Sigmoid colon (tissue), 4 donors: ENCODE data around the gene KCTD15.
"Not testable (repeated sequence)": the region's sequence is repeated elsewhere in the genome, so short reads cannot be mapped to it uniquely, and the experiment has no call there.

ENCODE experiments used
- EP300 ChIP-seq, 4 donors: sonication (generic); formaldehyde crosslinking; IDR thresholded peaks; one replicate each; pipeline ENCODE4 v1.6.1; 2017; ENCODE audit warnings: antibody characterized with exemption in 4 of 4
- TF ChIP-seq, protein P1 (sequence below), 4 experiments: fragments of 450-650 bp in 3 of 4; fragments of 200-600 bp in 1 of 4; IDR thresholded peaks; one replicate each; pipeline ENCODE4 v1.5.1; 2016 to 2019; ENCODE audit warnings: antibody characterized with exemption in 4 of 4, mild to moderate bottlenecking in 3 of 4, moderate library complexity in 2 of 4

GRCh38 chr19:33819078-33819477, 22.4 kb downstream of the KCTD15 start:
- TF ChIP-seq, protein P1, sequence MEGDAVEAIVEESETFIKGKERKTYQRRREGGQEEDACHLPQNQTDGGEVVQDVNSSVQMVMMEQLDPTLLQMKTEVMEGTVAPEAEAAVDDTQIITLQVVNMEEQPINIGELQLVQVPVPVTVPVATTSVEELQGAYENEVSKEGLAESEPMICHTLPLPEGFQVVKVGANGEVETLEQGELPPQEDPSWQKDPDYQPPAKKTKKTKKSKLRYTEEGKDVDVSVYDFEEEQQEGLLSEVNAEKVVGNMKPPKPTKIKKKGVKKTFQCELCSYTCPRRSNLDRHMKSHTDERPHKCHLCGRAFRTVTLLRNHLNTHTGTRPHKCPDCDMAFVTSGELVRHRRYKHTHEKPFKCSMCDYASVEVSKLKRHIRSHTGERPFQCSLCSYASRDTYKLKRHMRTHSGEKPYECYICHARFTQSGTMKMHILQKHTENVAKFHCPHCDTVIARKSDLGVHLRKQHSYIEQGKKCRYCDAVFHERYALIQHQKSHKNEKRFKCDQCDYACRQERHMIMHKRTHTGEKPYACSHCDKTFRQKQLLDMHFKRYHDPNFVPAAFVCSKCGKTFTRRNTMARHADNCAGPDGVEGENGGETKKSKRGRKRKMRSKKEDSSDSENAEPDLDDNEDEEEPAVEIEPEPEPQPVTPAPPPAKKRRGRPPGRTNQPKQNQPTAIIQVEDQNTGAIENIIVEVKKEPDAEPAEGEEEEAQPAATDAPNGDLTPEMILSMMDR (IDR thresholded peaks at IDR 0.05), result not testable (repeated sequence)
- not testable (repeated sequence) for TF ChIP-seq EP300 (IDR thresholded peaks at IDR 0.05)
